K562 (cell line): ENCODE data around the gene TCF12. TPM values are rescaled to one million over a fixed set of nuclear protein-coding genes. Genes with fewer than 3 reads are reported as not detected.

ENCODE experiments used
- ELF4 ChIP-seq: fragments of 450-650 bp; formaldehyde crosslinking; IDR thresholded peaks from 2 replicates; pipeline ENCODE4 v1.4.0; 2022; ENCODE audit warnings: missing genetic modification characterization
- FOXK1 ChIP-seq: sonication (generic); formaldehyde crosslinking; IDR thresholded peaks from 2 replicates; pipeline ENCODE4 v1.8.0; 2022; ENCODE audit warnings: missing genetic modification reagents, mild to moderate bottlenecking, borderline replicate concordance
- NR2C2 ChIP-seq, 2 experiments: fragments of 200-800 bp in 1 of 2; sonication (Bioruptor generic) in 1 of 2; sonication (generic) in 1 of 2; formaldehyde crosslinking in 1 of 2; IDR thresholded peaks; 2 replicates each; pipeline versions ENCODE4 v1.6.1 to v1.8.0; 2016 to 2022; ENCODE audit warnings: mild to moderate bottlenecking in 1 of 2, missing compliant biosample characterization in 1 of 2, missing genetic modification characterization in 1 of 2, missing genetic modification reagents in 1 of 2
- SIN3B ChIP-seq: fragments of 450-650 bp; IDR thresholded peaks from 2 replicates; pipeline ENCODE4 v1.6.1; 2017; ENCODE audit warnings: low read depth, mild to moderate bottlenecking, moderate library complexity
- TEAD2 ChIP-seq: fragments of 450-650 bp; IDR thresholded peaks from 2 replicates; pipeline ENCODE4 v1.6.1; 2016; ENCODE audit warnings: missing genetic modification characterization, control low read depth, missing compliant biosample characterization
- TRIM24 ChIP-seq, 2 experiments: fragments of 450-650 bp; IDR thresholded peaks; 2 replicates each; pipeline ENCODE4 v1.6.1; 2016
- XRCC3 ChIP-seq: fragments of 450-650 bp; IDR thresholded peaks from 2 replicates; pipeline ENCODE4 v1.6.1; 2017; ENCODE audit warnings: mild to moderate bottlenecking, moderate library complexity
- ZNF124 ChIP-seq: sonication (generic); formaldehyde crosslinking; IDR thresholded peaks from 2 replicates; pipeline ENCODE4 v1.8.1; 2022; ENCODE audit warnings: missing genetic modification reagents
- ZNF184 ChIP-seq: sonication (generic); formaldehyde crosslinking; IDR thresholded peaks from 2 replicates; pipeline ENCODE4 v1.5.0; 2020; ENCODE audit warnings: missing genetic modification reagents
- ZNF274 ChIP-seq: IDR thresholded peaks from 2 replicates; pipeline ENCODE4 v1.6.1; 2011; ENCODE audit warnings: low read depth, mild to moderate bottlenecking, low read length, moderate library complexity, borderline replicate concordance
- ZNF324 ChIP-seq: fragments of 250-450 bp; sonication (Bioruptor Pico); IDR thresholded peaks from 2 replicates; pipeline ENCODE4 v1.4.0; 2020; ENCODE audit warnings: mild to moderate bottlenecking
- ZNF436 ChIP-seq: fragments of 250-450, 450-650 bp; sonication (Bioruptor Pico); formaldehyde crosslinking; IDR thresholded peaks from 2 replicates; pipeline ENCODE4 v1.7.0; 2020; ENCODE audit warnings: mild to moderate bottlenecking
- ZNF592 ChIP-seq: fragments of 450-650 bp; IDR thresholded peaks from 2 replicates; pipeline ENCODE4 v1.6.1; 2017; ENCODE audit warnings: antibody characterized with exemption, mild to moderate bottlenecking
- ZNF717 ChIP-seq: fragments of 250-450 bp; sonication (Bioruptor Pico); IDR thresholded peaks from 2 replicates; pipeline ENCODE4 v1.5.0; 2021
- ZNF76 ChIP-seq: fragments of 250-450 bp; sonication (Bioruptor Pico); IDR thresholded peaks from 2 replicates; pipeline ENCODE4 v1.4.0; 2020; ENCODE audit warnings: mild to moderate bottlenecking, moderate library complexity, borderline replicate concordance
- ZNF766 ChIP-seq: fragments of 200-800 bp; sonication (Bioruptor generic); conservative IDR thresholded peaks from 2 replicates; pipeline ENCODE4 v1.6.1; 2016; ENCODE audit warnings: missing genetic modification characterization, missing compliant biosample characterization
- polyA plus RNA-seq, 8 experiments: library from polyadenylated mRNA; depleted of rRNA in 4 of 8; stranded (reverse) in 5 of 8; unstranded in 3 of 8; fragments of >200 nt; fragmentation: Nextera tagmentation in 2 of 8; fragmentation: Illumina TruSeq in 1 of 8; extraction: Ambion mirVana in 2 of 8; extraction: Trizol in 1 of 8; gene quantifications; 2 replicates each; pipeline versions ENCODE4 v1.2.1 to v1.2.3, GENCODE V29; 2011 to 2014; ENCODE audit warnings: inconsistent platforms in 1 of 8, missing spikeins in 1 of 8
- total RNA-seq, 7 experiments: library from RNA; depleted of rRNA in 6 of 7; stranded (reverse); fragments of >200 nt in 6 of 7; fragmentation: Illumina TruSeq in 2 of 7; extraction: Trizol in 2 of 7; gene quantifications; 2 replicates each; pipeline versions ENCODE4 v1.2.1 to v1.2.3, GENCODE V29; 2011 to 2021; ENCODE audit warnings: low replicate concordance in 1 of 7
- TF ChIP-seq, protein P1 (sequence below): fragments of 250-450 bp; sonication (Bioruptor Pico); IDR thresholded peaks from 2 replicates; pipeline ENCODE4 v1.5.0; 2022; ENCODE audit warnings: mild to moderate bottlenecking

The TCF12 gene
- total and polyA plus RNA-seq, 9 of the 15 experiments (the other 6 are each of a cell fraction or from before 2014, with no cell fraction given): 10.5 to 132 (median 52.9) TPM

DNA sequence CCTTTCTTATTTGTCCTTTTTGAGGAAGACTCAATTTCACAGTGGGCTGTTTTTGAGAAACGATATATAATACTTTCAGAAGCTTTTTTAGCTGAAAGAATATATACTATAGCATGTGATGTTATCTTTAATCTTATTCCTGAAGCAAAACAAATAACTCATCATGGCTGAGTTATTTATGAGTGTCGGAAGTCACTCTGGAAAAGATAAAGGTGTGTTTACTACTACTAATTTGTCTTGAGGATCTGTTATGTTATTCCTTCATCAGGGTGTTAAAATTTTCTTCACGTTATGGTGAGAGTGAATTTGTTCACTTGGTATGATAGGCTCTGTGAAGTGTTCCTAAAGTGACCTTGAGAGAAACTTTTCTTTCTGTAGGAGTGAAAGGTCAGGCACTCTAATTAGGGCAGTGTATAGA is 4.7 kb downstream of the TCF12 start (continued):
- TF ChIP-seq ZNF592: peak; percentile 38
- TF ChIP-seq ZNF766 (CRISPR knock-in tag): no peak
- TF ChIP-seq ELF4 (CRISPR knock-in tag): no peak
- no peak for TF ChIP-seq ZNF324
- TF ChIP-seq ZNF274: no peak
- TF ChIP-seq TEAD2 (tag): no peak
- no peak for TF ChIP-seq ZNF124 (CRISPR knock-in tag)
- no peak for TF ChIP-seq XRCC3
- no peak for TF ChIP-seq ZNF436 (CRISPR knock-in tag)
- TF ChIP-seq FOXK1 (CRISPR knock-in tag): no peak
- no peak for TF ChIP-seq ZNF184 (CRISPR knock-in tag)
- no peak for TF ChIP-seq ZNF76 (CRISPR knock-in tag)
- TF ChIP-seq TRIM24 (IDR thresholded peaks at IDR 0.05): 0 out of 4 replicates have a peak, but pooled peaks of 1 of the 2 experiments have one; percentile 24
- no peak for TF ChIP-seq NR2C2 (CRISPR knock-in tag; IDR thresholded peaks at IDR 0.05)
- peak; percentile 61 for TF ChIP-seq NR2C2 (tag; IDR thresholded peaks at IDR 0.05)
- no peak for TF ChIP-seq ZNF717 (CRISPR knock-in tag)
- TF ChIP-seq, protein P1, sequence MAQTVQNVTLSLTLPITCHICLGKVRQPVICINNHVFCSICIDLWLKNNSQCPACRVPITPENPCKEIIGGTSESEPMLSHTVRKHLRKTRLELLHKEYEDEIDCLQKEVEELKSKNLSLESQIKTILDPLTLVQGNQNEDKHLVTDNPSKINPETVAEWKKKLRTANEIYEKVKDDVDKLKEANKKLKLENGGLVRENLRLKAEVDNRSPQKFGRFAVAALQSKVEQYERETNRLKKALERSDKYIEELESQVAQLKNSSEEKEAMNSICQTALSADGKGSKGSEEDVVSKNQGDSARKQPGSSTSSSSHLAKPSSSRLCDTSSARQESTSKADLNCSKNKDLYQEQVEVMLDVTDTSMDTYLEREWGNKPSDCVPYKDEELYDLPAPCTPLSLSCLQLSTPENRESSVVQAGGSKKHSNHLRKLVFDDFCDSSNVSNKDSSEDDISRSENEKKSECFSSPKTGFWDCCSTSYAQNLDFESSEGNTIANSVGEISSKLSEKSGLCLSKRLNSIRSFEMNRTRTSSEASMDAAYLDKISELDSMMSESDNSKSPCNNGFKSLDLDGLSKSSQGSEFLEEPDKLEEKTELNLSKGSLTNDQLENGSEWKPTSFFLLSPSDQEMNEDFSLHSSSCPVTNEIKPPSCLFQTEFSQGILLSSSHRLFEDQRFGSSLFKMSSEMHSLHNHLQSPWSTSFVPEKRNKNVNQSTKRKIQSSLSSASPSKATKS (CRISPR knock-in tag): no peak
- no peak for TF ChIP-seq SIN3B
